ENCODE data around the gene PUS1.

Gene PUS1

DNA sequence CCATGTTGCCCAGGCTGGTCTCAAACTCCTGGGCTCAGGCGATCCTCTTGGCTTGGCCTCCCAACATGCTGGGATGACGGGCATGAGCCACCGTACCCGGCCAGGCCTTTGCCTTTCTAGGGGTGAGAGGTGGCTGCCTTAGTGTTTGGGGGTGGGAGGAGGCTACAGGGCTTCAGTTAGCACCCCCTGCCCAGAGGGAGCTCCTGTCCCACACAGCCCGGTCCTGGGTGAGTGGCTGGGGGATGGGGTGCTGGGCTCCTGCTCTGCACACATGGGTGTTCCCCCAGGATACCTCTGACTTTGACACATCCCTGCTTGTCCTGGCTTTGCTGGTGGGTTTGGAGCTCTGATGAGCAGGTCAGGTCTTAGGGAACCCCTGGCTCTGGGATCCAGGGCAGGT lies 24.7 kb upstream of the PUS1 start:
- peaks cover 14 to 63% (median 42%) of the 10 kb centered on the region in 3 donors for H3K36me3 ChIP-seq
- H3K27ac ChIP-seq = no peak overlapping the region
- TF ChIP-seq, protein P1, sequence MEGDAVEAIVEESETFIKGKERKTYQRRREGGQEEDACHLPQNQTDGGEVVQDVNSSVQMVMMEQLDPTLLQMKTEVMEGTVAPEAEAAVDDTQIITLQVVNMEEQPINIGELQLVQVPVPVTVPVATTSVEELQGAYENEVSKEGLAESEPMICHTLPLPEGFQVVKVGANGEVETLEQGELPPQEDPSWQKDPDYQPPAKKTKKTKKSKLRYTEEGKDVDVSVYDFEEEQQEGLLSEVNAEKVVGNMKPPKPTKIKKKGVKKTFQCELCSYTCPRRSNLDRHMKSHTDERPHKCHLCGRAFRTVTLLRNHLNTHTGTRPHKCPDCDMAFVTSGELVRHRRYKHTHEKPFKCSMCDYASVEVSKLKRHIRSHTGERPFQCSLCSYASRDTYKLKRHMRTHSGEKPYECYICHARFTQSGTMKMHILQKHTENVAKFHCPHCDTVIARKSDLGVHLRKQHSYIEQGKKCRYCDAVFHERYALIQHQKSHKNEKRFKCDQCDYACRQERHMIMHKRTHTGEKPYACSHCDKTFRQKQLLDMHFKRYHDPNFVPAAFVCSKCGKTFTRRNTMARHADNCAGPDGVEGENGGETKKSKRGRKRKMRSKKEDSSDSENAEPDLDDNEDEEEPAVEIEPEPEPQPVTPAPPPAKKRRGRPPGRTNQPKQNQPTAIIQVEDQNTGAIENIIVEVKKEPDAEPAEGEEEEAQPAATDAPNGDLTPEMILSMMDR (IDR thresholded peaks at IDR 0.05) = no peak
- intact Hi-C loops (cut with DNase I; ENCODE audit: low total_unique reads) = no loop called here
- H3K4me1 ChIP-seq = peaks cover 0 to 55% (median 39%) of the 10 kb centered on the region in 4 donors
- H3K27me3 ChIP-seq = no peaks in the 10 kb centered on the region
- H3K9me3 ChIP-seq = no peaks in the 10 kb centered on the region
- DNase-seq = no peak
- no peak overlapping the region for H3K4me3 ChIP-seq

- Histone ChIP-seq H3K27me3 (no peaks in the 10 kb centered on the region), H3K4me1 (peaks cover 0 to 49% (median 36%) of the 10 kb centered on the region in 4 donors), H3K36me3 (peaks cover 22 to 67% (median 47%) of the 10 kb centered on the region in 3 donors), H3K9me3 (no peaks in the 10 kb centered on the region), H3K27ac (no peak overlapping the region), H3K4me3 (no peak overlapping the region)
- DNase-seq = peak in 1 of 2 donors; percentile 60
- intact Hi-C loops (cut with DNase I; ENCODE audit: low total_unique reads) = no loop called here
- TF ChIP-seq, protein P1 (IDR thresholded peaks at IDR 0.05) = no peak
Measured at GRCh38 chr12:131905081-131905629, 23.9 kb upstream of the PUS1 start.

GRCh38 chr12:131905630-131906091 lies 23.4 kb upstream of the PUS1 start:
- TF ChIP-seq, protein P1 (IDR thresholded peaks at IDR 0.05) = no peak
- intact Hi-C loops (cut with DNase I; ENCODE audit: low total_unique reads) = no loop called here
- peak in 1 of 2 donors; percentile 60 for DNase-seq
- Histone ChIP-seq H3K36me3 (peaks cover 27 to 67% (median 47%) of the 10 kb centered on the region in 3 donors), H3K9me3 (no peaks in the 10 kb centered on the region), H3K27me3 (no peaks in the 10 kb centered on the region), H3K4me3 (no peak overlapping the region), H3K4me1 (peaks cover 0 to 44% (median 31%) of the 10 kb centered on the region in 4 donors), H3K27ac (no peak overlapping the region)

DNA sequence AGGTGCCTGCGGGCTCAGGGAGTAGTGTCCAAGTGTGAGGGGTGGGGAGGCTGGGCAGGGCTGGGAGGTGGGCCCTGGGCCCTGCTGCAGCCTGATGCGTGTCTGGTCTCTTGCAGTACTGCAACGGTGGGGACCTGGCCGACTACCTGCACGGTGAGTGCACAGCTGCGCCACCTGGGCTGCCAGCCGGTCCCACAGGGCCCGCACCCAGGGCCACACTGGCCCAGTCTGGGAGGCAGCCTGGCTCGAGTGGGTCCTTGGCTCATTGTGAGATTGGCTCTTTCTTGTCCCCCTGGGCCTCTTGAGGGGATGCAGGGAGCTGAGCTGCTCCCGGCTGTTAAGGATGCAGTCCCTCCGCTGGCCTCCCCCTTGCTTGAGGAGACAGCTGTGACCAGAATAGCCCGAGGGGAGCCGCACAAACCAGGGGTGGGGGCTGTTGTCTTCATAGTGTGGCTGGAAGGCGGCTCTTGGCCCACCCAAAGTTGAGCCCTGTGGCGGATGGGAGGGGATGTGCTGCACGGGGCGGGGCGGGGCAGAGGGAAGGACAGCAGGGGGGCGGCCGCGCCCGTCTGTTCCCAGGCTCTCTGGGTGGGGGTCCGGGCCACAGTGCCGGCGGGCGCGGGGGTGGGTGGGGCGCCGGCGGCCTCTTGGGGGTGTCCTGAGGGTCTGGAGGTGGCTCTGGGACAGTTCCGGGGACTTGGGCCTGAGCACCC lies 21.5 kb upstream of the PUS1 start:
- Histone ChIP-seq H3K27ac (no peak overlapping the region), H3K9me3 (no peaks in the 10 kb centered on the region), H3K27me3 (no peaks in the 10 kb centered on the region), H3K36me3 (peaks cover 40 to 84% (median 63%) of the 10 kb centered on the region in 3 donors), H3K4me3 (no peak overlapping the region), H3K4me1 (peaks cover 5 to 37% (median 26%) of the 10 kb centered on the region in 4 donors)
- DNase-seq = peak; percentile 14 to 59
- intact Hi-C loops (cut with DNase I; ENCODE audit: low total_unique reads) = no loop called here
- TF ChIP-seq, protein P1 (IDR thresholded peaks at IDR 0.05) = no peak

DNA sequence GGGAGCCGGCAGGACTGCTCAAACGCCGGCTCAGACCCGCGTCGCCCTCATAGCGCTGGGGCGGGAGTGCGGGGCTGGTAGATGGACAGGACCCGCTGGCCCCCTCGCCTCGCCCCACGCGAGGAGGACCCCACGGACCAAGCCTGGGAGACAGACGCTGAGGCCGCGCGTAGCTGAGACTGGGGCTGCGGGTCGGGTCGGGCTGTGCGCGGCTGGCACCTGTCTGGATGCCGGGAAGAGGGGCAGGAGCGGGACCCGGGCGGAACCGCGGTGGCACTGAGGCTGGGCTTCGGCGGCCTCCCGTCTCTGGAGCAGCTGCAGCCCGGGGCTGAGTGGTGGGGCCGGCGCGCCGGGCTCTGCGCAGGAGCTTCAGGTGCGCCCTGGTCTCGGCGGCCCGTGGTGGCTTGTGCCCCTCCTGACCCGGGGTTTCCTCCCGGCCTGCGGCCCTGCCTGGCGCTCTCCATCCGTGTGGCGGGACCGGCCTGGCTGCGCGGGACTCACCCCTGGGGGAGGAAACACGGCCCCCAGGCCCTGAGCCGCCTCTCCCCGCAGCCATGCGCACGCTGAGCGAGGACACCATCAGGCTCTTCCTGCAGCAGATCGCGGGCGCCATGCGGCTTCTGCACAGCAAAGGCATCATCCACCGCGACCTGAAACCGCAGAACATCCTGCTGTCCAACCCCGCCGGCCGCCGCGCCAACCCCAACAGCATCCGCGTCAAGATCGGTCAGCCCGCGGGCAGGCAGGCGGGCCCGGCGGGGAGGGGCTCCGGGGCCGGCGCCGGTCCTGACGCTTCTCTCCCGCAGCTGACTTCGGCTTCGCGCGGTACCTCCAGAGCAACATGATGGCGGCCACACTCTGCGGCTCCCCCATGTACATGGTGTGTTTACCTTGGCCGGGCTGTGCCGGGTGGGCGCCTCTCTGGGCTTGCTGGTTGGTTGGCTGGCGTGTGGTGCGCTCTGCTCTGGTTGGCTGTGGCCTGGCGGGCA lies 20.7 kb upstream of the PUS1 start:
- H3K27ac ChIP-seq = no peak overlapping the region
- H3K27me3 ChIP-seq = no peaks in the 10 kb centered on the region
- H3K36me3 ChIP-seq = peaks cover 46 to 84% (median 71%) of the 10 kb centered on the region in 3 donors
- TF ChIP-seq, protein P1 (IDR thresholded peaks at IDR 0.05) = no peak
- peaks cover 6 to 33% (median 23%) of the 10 kb centered on the region in 4 donors for H3K4me1 ChIP-seq
- peak; percentile 17 to 66 for DNase-seq
- H3K4me3 ChIP-seq = no peak overlapping the region
- no peaks in the 10 kb centered on the region for H3K9me3 ChIP-seq
- intact Hi-C loops (cut with DNase I; ENCODE audit: low total_unique reads) = no loop called here

All from tibial artery (tissue), 4 donors.